Activated naive CD8-positive, alpha-beta T cell treated with anti-CD3 and anti-CD28 coated beads, Interleukin-2, amount 50 U/mL, for 16 hours (primary cell): ENCODE results near the gene OR2V2.

Experiments used
- DNase-seq: peaks from one replicate; pipeline ENCODE4 v3.0.0-alpha.2; 2020; ENCODE audit warnings: low read depth, low spot score

OR2V2 gene

GRCh38 chr5:181207214-181207959 lies 60.0 kb downstream of the OR2V2 start:
- DNase-seq: peak; percentile 71

DNA sequence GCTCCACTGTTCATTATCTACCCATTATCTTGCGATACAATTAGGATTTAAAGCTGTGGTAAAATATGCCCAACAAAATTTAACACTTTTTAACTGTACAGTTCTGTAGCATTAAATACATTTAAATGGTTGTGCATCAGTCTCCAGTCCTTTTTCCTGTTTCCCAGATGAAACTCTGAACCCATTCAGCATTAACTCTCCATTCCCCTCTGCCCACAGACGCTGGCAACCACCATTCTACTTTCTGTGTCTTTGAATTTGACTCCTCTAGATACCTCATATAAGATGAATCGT lies 60.5 kb downstream of the OR2V2 start:
- no peak for DNase-seq
